Neural progenitor cell (in vitro differentiated cells): Measurements from ENCODE around the gene LMBR1.

Experiments used
- EZH2 ChIP-seq: fragments of 200-600 bp; sonication (generic); IDR thresholded peaks from 2 replicates; pipeline ENCODE4 v1.6.1; 2017; ENCODE audit warnings: antibody characterized with exemption, mild to moderate bottlenecking, moderate library complexity
- EZH2phosphoT487 ChIP-seq: fragments of 200-600 bp; sonication (generic); IDR thresholded peaks from 2 replicates; pipeline ENCODE4 v1.6.1; 2017; ENCODE audit warnings: antibody characterized with exemption
- TF ChIP-seq, protein P1 (sequence below): fragments of 200-600 bp; sonication (generic); IDR thresholded peaks from 2 replicates; pipeline ENCODE4 v1.5.1; 2017; ENCODE audit warnings: antibody characterized with exemption, mild to moderate bottlenecking

DNA sequence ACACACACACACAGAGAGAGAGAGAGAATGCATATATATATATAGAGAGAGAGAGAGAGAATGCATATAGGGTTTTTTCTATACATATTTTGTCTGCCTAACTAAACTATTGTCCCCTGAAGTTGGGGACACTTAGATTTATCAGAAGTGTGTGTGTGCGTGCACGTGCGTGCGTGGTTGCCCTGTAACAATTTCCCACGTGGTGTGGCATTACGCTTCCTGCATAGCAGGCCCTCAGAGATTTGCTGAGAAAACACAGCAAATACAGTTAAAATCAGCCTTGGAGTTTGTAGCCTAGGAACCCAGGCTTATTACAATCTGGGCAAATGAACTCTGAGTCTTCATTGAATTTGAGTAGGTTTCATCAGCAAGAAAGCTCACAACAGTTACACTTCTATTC is 237.7 kb downstream of the LMBR1 start:
- TF ChIP-seq, protein P1, sequence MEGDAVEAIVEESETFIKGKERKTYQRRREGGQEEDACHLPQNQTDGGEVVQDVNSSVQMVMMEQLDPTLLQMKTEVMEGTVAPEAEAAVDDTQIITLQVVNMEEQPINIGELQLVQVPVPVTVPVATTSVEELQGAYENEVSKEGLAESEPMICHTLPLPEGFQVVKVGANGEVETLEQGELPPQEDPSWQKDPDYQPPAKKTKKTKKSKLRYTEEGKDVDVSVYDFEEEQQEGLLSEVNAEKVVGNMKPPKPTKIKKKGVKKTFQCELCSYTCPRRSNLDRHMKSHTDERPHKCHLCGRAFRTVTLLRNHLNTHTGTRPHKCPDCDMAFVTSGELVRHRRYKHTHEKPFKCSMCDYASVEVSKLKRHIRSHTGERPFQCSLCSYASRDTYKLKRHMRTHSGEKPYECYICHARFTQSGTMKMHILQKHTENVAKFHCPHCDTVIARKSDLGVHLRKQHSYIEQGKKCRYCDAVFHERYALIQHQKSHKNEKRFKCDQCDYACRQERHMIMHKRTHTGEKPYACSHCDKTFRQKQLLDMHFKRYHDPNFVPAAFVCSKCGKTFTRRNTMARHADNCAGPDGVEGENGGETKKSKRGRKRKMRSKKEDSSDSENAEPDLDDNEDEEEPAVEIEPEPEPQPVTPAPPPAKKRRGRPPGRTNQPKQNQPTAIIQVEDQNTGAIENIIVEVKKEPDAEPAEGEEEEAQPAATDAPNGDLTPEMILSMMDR = no peak
- TF ChIP-seq EZH2 = no peak
- TF ChIP-seq EZH2phosphoT487 = no peak
